ENCODE measurements around the gene C22orf39. TPM values are rescaled to one million over a fixed set of nuclear protein-coding genes. Genes with fewer than 3 reads are reported as not detected.

The C22orf39 gene
- total RNA-seq, 4 donors from 2014 or later, result 26.6 to 50.7 (median 39.4) TPM

DNA sequence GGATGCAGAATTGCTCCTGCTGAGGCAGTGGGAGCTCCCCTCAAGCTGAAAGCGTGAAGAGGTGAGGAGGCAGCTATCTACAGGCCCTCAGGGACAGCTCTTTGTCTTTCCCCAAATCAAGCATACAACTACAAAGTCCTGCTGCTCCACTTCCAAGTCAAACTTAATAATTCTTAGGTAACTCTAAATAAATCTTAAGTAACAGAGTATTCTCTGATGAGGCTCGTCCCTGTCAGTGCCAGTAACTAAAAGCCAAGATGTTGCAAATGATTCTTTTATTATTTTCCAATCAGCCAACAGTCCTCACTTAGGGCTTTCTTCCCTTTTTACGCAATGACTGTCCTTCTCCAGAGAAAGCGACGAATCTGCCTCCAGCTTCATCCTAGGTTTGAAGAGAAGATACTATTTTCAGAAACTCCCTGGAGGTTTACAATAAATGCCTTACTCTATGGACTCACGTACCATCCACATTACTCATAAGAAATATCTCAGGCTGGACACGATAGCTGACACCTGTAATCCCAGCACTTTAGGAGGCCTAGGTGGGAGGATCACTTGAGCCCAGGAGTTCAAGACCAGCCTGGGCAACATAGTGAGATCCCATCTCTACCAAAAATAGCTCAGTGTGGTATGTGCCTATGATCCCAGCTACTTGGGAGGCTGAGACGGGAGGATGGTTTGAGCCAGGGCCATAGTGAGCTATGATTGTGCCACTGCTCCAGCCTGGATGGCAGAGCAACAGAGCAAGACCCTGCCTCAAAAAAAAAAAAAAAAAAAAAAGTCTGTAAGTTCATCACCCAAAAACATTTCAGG lies 3.1 kb upstream of the C22orf39 start:
- Histone ChIP-seq H3K9me3 (no peaks in the 10 kb centered on the region), H3K4me1 (peaks cover 16 to 23% (median 20%) of the 10 kb centered on the region in 4 donors), H3K4me3 (no peak overlapping the region), H3K36me3 (peaks cover 0 to 28% (median 7%) of the 10 kb centered on the region in 4 donors), H3K27ac (no peak overlapping the region), H3K27me3 (no peaks in the 10 kb centered on the region)
- DNase-seq, result no peak
- TF ChIP-seq, protein P1, sequence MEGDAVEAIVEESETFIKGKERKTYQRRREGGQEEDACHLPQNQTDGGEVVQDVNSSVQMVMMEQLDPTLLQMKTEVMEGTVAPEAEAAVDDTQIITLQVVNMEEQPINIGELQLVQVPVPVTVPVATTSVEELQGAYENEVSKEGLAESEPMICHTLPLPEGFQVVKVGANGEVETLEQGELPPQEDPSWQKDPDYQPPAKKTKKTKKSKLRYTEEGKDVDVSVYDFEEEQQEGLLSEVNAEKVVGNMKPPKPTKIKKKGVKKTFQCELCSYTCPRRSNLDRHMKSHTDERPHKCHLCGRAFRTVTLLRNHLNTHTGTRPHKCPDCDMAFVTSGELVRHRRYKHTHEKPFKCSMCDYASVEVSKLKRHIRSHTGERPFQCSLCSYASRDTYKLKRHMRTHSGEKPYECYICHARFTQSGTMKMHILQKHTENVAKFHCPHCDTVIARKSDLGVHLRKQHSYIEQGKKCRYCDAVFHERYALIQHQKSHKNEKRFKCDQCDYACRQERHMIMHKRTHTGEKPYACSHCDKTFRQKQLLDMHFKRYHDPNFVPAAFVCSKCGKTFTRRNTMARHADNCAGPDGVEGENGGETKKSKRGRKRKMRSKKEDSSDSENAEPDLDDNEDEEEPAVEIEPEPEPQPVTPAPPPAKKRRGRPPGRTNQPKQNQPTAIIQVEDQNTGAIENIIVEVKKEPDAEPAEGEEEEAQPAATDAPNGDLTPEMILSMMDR (IDR thresholded peaks at IDR 0.05), result no peak
- TF ChIP-seq EP300 (IDR thresholded peaks at IDR 0.05; ENCODE audit: low read depth) (no peak), POLR2AphosphoS5 (IDR thresholded peaks at IDR 0.05) (no peak), POLR2A (IDR thresholded peaks at IDR 0.05) (no peak)
- WGBS, 2 donors (ENCODE audit: low coverage in 1 of 2), result 85 to 100% methylated on average over 5 to 8 of the region's 8 CpGs
- in situ Hi-C loops (cut with MboI; ENCODE audit: low pct_ligation_motif_present in 1 of 4, low pct_unique_long_range_greater_than_20kb in 1 of 4, low sequenced_read_pairs in 3 of 4), result no loop called here
- intact Hi-C loops (cut with DNase I; ENCODE audit: low total_unique reads), result no loop called here

DNA sequence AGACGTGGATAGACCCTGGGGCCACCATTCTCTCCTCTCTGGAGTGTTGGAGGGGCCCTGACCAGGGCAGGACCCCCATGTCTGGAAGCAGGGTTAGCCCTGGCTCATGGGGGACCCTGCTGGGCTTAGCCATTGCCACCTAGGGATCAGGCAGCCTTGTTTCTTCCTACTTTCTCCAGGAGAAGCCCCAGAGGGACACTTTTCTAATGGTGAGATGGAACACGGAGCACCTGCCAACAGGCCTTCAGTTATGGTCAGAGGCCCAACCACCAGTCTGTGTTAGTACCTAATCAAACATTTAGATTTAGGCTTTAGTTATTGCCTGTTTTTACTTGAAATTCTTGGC lies 1.9 kb upstream of the C22orf39 start:
- H3K27ac ChIP-seq, result no peak overlapping the region
- no peak for TF ChIP-seq POLR2A (IDR thresholded peaks at IDR 0.05)
- TF ChIP-seq, protein P1 (IDR thresholded peaks at IDR 0.05), result no peak
- TF ChIP-seq EP300 (IDR thresholded peaks at IDR 0.05; ENCODE audit: low read depth), result no peak
- TF ChIP-seq POLR2AphosphoS5 (IDR thresholded peaks at IDR 0.05), result no peak
- peaks cover 16 to 23% (median 21%) of the 10 kb centered on the region in 4 donors for H3K4me1 ChIP-seq
- no peaks in the 10 kb centered on the region for H3K9me3 ChIP-seq
- WGBS, 2 donors (ENCODE audit: low coverage in 1 of 2), result 79% methylated on average over 2 of the region's 2 CpGs; no CpG with 5 or more reads in 1 of the 2 donors
- H3K4me3 ChIP-seq, result no peak overlapping the region
- no peaks in the 10 kb centered on the region for H3K27me3 ChIP-seq
- H3K36me3 ChIP-seq, result peaks cover 0 to 18% (median 3%) of the 10 kb centered on the region in 4 donors
- no peak for DNase-seq
- in situ Hi-C loops (cut with MboI; ENCODE audit: low pct_ligation_motif_present in 1 of 4, low pct_unique_long_range_greater_than_20kb in 1 of 4, low sequenced_read_pairs in 3 of 4) (no loop called here), intact Hi-C loops (cut with DNase I; ENCODE audit: low total_unique reads) (no loop called here)

DNA sequence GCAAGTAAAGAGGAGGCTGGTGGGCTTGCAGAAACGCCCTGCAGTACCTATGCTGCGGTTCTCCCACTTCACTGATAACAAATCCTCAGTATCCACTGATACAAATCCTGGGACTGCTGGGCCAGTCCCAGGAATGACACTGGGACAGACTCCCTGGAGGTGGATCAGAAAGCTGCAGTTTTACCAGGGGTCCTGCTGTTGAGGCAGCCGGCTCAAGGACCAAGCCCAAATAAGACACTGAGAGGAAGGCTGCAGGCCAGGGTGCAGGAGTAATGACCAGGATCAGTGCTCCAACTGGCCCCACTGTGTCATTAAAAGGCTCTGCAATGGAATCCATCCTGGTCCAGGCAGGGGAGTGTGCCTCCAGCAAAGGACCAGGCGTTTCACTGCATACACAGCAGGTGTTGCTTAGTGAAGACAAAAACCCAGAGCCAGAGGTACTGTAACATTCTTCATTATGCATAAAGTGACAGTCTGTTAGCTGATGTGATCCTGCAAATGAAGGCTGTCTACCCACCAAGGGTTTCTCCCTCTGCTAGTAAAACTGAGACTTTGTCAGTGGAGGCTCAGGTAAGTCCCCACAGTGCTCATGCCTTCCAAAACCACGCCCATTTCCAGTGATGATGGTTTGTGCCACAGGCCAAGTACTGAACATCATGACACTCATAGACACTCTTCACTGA lies 1.4 kb upstream of the C22orf39 start:
- peaks cover 0 to 13% (median 2%) of the 10 kb centered on the region in 4 donors for H3K36me3 ChIP-seq
- in situ Hi-C loops (cut with MboI; ENCODE audit: low pct_ligation_motif_present in 1 of 4, low pct_unique_long_range_greater_than_20kb in 1 of 4, low sequenced_read_pairs in 3 of 4), result no loop called here

DNA sequence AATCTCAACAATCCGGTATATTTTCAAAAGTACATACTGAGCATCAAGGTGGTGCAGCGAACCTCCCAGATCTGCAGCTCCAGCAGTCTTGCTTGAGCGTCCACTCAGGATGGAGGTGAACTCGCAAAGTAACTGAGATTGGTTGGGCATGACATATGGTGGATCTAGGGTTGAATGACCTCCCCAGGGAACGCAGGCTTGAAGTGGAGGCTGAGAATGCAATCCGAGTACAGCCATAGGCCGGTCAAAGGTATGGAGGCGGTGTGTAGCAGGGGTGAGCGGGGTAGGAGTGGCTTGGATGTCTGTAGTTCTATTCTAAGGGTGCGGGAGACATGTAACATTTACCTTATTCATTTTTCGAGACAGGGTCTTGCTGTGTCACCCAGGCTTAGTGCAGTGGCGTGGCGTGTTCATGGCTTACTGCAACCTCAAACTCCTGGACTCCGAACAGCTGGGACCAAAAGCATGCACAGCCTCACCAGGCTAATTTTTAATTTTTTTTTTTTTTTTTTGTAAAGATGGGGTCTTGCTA lies 631 bp upstream of the C22orf39 start:
- Histone ChIP-seq H3K36me3 (peaks cover 0 to 9% (median 3%) of the 10 kb centered on the region in 4 donors), H3K9me3 (no peaks in the 10 kb centered on the region), H3K4me1 (peaks cover 16 to 23% (median 21%) of the 10 kb centered on the region in 4 donors), H3K27ac (peak overlapping the region; percentile 92 to 97 (median 96)), H3K27me3 (no peaks in the 10 kb centered on the region), H3K4me3 (peak overlapping the region; percentile 47 to 95 (median 76))
- WGBS, 2 donors (ENCODE audit: low coverage in 1 of 2), result 0 to 12% methylated on average over 2 to 14 of the region's 14 CpGs
- TF ChIP-seq POLR2A (IDR thresholded peaks at IDR 0.05) (no peak), EP300 (IDR thresholded peaks at IDR 0.05; ENCODE audit: low read depth) (no peak), POLR2AphosphoS5 (IDR thresholded peaks at IDR 0.05) (peak in 1 of 3 donors; percentile 5)
- TF ChIP-seq, protein P1 (IDR thresholded peaks at IDR 0.05), result no peak
- intact Hi-C loops (cut with DNase I; ENCODE audit: low total_unique reads) (no loop called here), in situ Hi-C loops (cut with MboI; ENCODE audit: low pct_ligation_motif_present in 1 of 4, low pct_unique_long_range_greater_than_20kb in 1 of 4, low sequenced_read_pairs in 3 of 4) (no loop called here)
- DNase-seq, result peak; percentile 57

More for the DNA sequence above, 1.4 kb upstream of the C22orf39 start:
- H3K27ac ChIP-seq, result peak overlapping the region in 2 of 4 donors; percentile 92 to 97
- no peak overlapping the region for H3K4me3 ChIP-seq
- 75% methylated on average over 5 of the region's 5 CpGs; no CpG with 5 or more reads in 1 of the 2 donors for WGBS, 2 donors (ENCODE audit: low coverage in 1 of 2)
- intact Hi-C loops (cut with DNase I; ENCODE audit: low total_unique reads), result no loop called here
- peaks cover 16 to 23% (median 21%) of the 10 kb centered on the region in 4 donors for H3K4me1 ChIP-seq
- DNase-seq, result no peak
- TF ChIP-seq POLR2A (IDR thresholded peaks at IDR 0.05), result no peak
- H3K27me3 ChIP-seq, result no peaks in the 10 kb centered on the region
- no peaks in the 10 kb centered on the region for H3K9me3 ChIP-seq
